Neural cell (in vitro differentiated cells): ENCODE data around the gene C16orf54. TPM values are rescaled to one million over a fixed set of nuclear protein-coding genes. Genes with fewer than 3 reads are reported as not detected.

Experiments used
- H2AFZ ChIP-seq: fragments of 200-600, 300-800 bp; sonication (generic), shearing (Covaris generic); 2 replicates; pipeline ENCODE4 v1.6.0; 2014; ENCODE audit warnings: low read depth, mild to moderate bottlenecking, antibody characterized with exemption, low read length, moderate library complexity
- H3F3A ChIP-seq: fragments of 200-600 bp; shearing (Covaris generic); 2 replicates; pipeline ENCODE4 v1.6.1; 2016; ENCODE audit warnings: mild to moderate bottlenecking, moderate library complexity, mixed read lengths, antibody characterized with exemption, low read length; ENCODE audit not compliant: insufficient read depth, poor library complexity, severe bottlenecking
- H3K27ac ChIP-seq: fragments of 200-600, 300-800 bp; sonication (generic), shearing (Covaris generic); 2 replicates; pipeline ENCODE4 v1.5.1; 2014; ENCODE audit warnings: mild to moderate bottlenecking, low read length, moderate library complexity
- H3K27me3 ChIP-seq: fragments of 300-800, 200-600 bp; sonication (generic), shearing (Covaris generic); 2 replicates; pipeline ENCODE4 v1.6.0; 2014; ENCODE audit warnings: mild to moderate bottlenecking, low read depth, low read length, moderate library complexity; ENCODE audit not compliant: insufficient read depth
- H3K36me3 ChIP-seq: fragments of 300-800, 200-600 bp; sonication (generic), shearing (Covaris generic); 2 replicates; pipeline ENCODE4 v1.5.1; 2014; ENCODE audit warnings: mild to moderate bottlenecking, antibody characterized with exemption, low read length, moderate library complexity; ENCODE audit not compliant: insufficient read depth
- H3K4me2 ChIP-seq: fragments of 300-800, 200-600 bp; sonication (generic), shearing (Covaris generic); 2 replicates; pipeline ENCODE4 v1.6.0; 2014; ENCODE audit warnings: mild to moderate bottlenecking, low read length
- H3K4me3 ChIP-seq: fragments of 300-800, 200-600 bp; sonication (generic), shearing (Covaris generic); 2 replicates; pipeline ENCODE4 v1.5.1; 2014; ENCODE audit warnings: mild to moderate bottlenecking, low read length, moderate library complexity
- H3K79me2 ChIP-seq: fragments of 200-600 bp; shearing (Covaris generic); replicated peaks from 2 replicates; pipeline ENCODE4 v1.6.0; 2014; ENCODE audit warnings: mild to moderate bottlenecking, low read length, moderate library complexity; ENCODE audit not compliant: insufficient read depth
- H3K9ac ChIP-seq: fragments of 300-800, 200-600 bp; sonication (generic), shearing (Covaris generic); 2 replicates; pipeline ENCODE4 v1.6.1; 2016; ENCODE audit warnings: mild to moderate bottlenecking, low read length, mixed read lengths
- H3K9me2 ChIP-seq: fragments of 200-600 bp; shearing (Covaris generic); 2 replicates; pipeline ENCODE4 v1.6.1; 2016; ENCODE audit warnings: mild to moderate bottlenecking, low read length, mixed read lengths; ENCODE audit not compliant: insufficient read depth
- H3K9me3 ChIP-seq: fragments of 200-600, 300-800 bp; sonication (generic), shearing (Covaris generic); 2 replicates; pipeline ENCODE4 v1.6.1; 2016; ENCODE audit warnings: mild to moderate bottlenecking, mixed run types, low read length, moderate library complexity, mixed read lengths
- H4K20me1 ChIP-seq: fragments of 200-600 bp; shearing (Covaris generic); 2 replicates; pipeline ENCODE4 v1.6.1; 2016; ENCODE audit warnings: mild to moderate bottlenecking, mixed run types; ENCODE audit not compliant: insufficient read depth
- EP300 ChIP-seq: fragments of 450-650 bp; conservative IDR thresholded peaks from 2 replicates; pipeline ENCODE4 v1.6.1; 2014; ENCODE audit warnings: antibody characterized with exemption, mild to moderate bottlenecking, moderate library complexity; ENCODE audit not compliant: poor library complexity, severe bottlenecking
- EZH2 ChIP-seq: fragments of 200-600, 300-800 bp; shearing (Covaris generic), sonication (generic); IDR thresholded peaks from 2 replicates; pipeline ENCODE4 v1.6.1; 2014; ENCODE audit warnings: antibody characterized with exemption, low read length, borderline replicate concordance, mild to moderate bottlenecking; ENCODE audit not compliant: insufficient read depth, poor library complexity, severe bottlenecking
- MXI1 ChIP-seq: fragments of 450-650 bp; conservative IDR thresholded peaks from 2 replicates; pipeline ENCODE4 v1.6.1; 2014; ENCODE audit warnings: antibody characterized with exemption, mild to moderate bottlenecking; ENCODE audit not compliant: poor library complexity, severe bottlenecking
- POLR2AphosphoS5 ChIP-seq: IDR thresholded peaks from 2 replicates; pipeline ENCODE4 v1.6.1; 2012
- RAD21 ChIP-seq: fragments of 450-650 bp; conservative IDR thresholded peaks from 2 replicates; pipeline ENCODE4 v1.6.1; 2014; ENCODE audit warnings: antibody characterized with exemption, mild to moderate bottlenecking, moderate library complexity
- SMC3 ChIP-seq: fragments of 450-650 bp; conservative IDR thresholded peaks from 2 replicates; pipeline ENCODE4 v1.6.1; 2014; ENCODE audit warnings: antibody characterized with exemption, mild to moderate bottlenecking, moderate library complexity; ENCODE audit not compliant: poor library complexity
- TAF1 ChIP-seq: IDR thresholded peaks from 2 replicates; pipeline ENCODE4 v1.6.1; 2012; ENCODE audit warnings: low read depth
- polyA plus RNA-seq: library from polyadenylated mRNA; depleted of rRNA; stranded (reverse); fragments of >200 nt; gene quantifications from 2 replicates; pipeline ENCODE4 v1.2.3, GENCODE V29; 2014
- TF ChIP-seq, protein P1 (sequence below): IDR thresholded peaks from 2 replicates; pipeline ENCODE4 v1.6.1; 2012; ENCODE audit warnings: borderline replicate concordance
- TF ChIP-seq, protein P2 (sequence below): fragments of 450-650 bp; IDR thresholded peaks from 2 replicates; pipeline ENCODE4 v1.5.1; 2014; ENCODE audit warnings: antibody characterized with exemption, mild to moderate bottlenecking, moderate library complexity; ENCODE audit not compliant: poor library complexity, severe bottlenecking

The C16orf54 gene
- polyA plus RNA-seq, 1 donor from 2014 or later: not detected

DNA sequence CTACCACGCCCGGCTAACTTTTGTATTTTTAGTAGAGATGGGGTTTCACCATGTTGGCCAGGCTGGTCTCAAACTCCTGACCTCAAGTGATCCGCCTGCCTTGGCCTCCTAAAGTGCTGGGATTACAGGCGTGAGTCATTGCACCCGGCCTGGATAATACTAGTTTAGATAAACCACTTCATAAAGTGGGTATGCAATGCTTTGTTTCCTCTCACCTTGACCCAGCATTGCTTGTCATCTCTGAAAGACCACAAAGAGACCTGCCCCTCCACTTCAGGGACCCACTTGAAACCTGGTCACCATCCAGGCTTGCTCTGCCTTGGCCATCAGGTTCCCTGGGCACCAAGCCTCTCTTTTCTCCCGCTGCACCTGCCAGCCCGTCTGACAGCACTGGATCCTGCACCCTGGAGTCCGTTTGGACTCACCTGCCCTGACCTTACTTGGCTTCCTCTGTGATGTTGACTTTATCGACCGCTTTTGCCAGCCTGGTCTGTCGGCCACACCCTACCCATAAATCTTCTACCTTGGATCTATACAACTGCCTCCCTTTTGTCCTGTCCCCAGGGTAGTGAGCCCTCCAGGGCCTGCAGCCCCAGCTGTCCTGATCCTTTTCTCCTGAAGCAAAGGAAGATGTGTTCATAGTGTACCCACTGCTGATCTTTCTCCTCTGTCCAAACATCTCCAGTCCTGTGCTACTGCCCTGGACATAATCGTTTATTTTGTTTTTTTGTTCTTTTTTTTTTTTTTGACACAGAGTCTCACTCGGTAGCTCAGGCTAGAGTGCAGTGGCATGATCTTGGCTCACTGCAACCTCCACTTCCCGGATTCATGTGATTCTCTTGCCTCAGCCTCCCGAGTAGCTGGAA is 19.6 kb upstream of the C16orf54 start:
- Histone ChIP-seq H3K9me3 (no peaks in the 10 kb centered on the region), H3K9ac (no peak overlapping the region), H3K79me2 (no peaks in the 10 kb centered on the region), H3K27ac (no peak overlapping the region), H2AFZ (no peak overlapping the region), H4K20me1 (no peaks in the 10 kb centered on the region), H3K9me2 (no peaks in the 10 kb centered on the region), H3K27me3 (no peaks in the 10 kb centered on the region), H3F3A (no peaks in the 10 kb centered on the region), H3K4me3 (no peak overlapping the region), H3K4me2 (no peak overlapping the region), H3K36me3 (no peaks in the 10 kb centered on the region)
- TF ChIP-seq TAF1: no peak
- no peak for TF ChIP-seq EZH2
- no peak for TF ChIP-seq POLR2AphosphoS5
- TF ChIP-seq, protein P1, sequence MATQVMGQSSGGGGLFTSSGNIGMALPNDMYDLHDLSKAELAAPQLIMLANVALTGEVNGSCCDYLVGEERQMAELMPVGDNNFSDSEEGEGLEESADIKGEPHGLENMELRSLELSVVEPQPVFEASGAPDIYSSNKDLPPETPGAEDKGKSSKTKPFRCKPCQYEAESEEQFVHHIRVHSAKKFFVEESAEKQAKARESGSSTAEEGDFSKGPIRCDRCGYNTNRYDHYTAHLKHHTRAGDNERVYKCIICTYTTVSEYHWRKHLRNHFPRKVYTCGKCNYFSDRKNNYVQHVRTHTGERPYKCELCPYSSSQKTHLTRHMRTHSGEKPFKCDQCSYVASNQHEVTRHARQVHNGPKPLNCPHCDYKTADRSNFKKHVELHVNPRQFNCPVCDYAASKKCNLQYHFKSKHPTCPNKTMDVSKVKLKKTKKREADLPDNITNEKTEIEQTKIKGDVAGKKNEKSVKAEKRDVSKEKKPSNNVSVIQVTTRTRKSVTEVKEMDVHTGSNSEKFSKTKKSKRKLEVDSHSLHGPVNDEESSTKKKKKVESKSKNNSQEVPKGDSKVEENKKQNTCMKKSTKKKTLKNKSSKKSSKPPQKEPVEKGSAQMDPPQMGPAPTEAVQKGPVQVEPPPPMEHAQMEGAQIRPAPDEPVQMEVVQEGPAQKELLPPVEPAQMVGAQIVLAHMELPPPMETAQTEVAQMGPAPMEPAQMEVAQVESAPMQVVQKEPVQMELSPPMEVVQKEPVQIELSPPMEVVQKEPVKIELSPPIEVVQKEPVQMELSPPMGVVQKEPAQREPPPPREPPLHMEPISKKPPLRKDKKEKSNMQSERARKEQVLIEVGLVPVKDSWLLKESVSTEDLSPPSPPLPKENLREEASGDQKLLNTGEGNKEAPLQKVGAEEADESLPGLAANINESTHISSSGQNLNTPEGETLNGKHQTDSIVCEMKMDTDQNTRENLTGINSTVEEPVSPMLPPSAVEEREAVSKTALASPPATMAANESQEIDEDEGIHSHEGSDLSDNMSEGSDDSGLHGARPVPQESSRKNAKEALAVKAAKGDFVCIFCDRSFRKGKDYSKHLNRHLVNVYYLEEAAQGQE: no peak
- TF ChIP-seq, protein P2, sequence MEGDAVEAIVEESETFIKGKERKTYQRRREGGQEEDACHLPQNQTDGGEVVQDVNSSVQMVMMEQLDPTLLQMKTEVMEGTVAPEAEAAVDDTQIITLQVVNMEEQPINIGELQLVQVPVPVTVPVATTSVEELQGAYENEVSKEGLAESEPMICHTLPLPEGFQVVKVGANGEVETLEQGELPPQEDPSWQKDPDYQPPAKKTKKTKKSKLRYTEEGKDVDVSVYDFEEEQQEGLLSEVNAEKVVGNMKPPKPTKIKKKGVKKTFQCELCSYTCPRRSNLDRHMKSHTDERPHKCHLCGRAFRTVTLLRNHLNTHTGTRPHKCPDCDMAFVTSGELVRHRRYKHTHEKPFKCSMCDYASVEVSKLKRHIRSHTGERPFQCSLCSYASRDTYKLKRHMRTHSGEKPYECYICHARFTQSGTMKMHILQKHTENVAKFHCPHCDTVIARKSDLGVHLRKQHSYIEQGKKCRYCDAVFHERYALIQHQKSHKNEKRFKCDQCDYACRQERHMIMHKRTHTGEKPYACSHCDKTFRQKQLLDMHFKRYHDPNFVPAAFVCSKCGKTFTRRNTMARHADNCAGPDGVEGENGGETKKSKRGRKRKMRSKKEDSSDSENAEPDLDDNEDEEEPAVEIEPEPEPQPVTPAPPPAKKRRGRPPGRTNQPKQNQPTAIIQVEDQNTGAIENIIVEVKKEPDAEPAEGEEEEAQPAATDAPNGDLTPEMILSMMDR: no peak

DNA sequence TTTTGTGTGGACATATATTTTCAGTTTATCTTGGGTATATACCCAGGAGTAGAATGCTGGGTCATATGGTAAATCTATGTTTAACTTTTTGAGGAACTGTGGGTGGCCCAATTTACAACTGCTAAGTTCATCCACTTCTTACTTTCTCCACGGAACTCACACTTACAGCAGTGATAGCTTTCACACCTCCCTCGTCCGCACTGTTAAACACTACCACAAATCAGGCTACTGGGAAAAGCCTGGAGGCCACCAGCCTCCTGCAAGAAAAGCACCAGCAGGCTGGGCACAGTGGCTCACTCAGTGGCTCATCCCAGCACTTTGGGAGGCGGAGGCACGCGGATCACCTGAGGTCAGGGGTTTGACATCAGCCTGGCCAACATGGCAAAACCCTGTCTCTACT is 17.5 kb upstream of the C16orf54 start:
- Histone ChIP-seq H3K9ac (no peak overlapping the region), H3K4me2 (no peak overlapping the region), H3K27ac (no peak overlapping the region), H4K20me1 (no peaks in the 10 kb centered on the region), H3K9me3 (no peaks in the 10 kb centered on the region), H2AFZ (no peak overlapping the region), H3K36me3 (no peaks in the 10 kb centered on the region), H3K4me3 (no peak overlapping the region), H3K79me2 (no peaks in the 10 kb centered on the region), H3K27me3 (no peaks in the 10 kb centered on the region), H3F3A (no peaks in the 10 kb centered on the region), H3K9me2 (no peaks in the 10 kb centered on the region)
- TF ChIP-seq EP300 (no peak), SMC3 (no peak), MXI1 (no peak), POLR2AphosphoS5 (no peak), RAD21 (no peak), EZH2 (no peak), TAF1 (no peak)
- TF ChIP-seq, protein P2: no peak
- TF ChIP-seq, protein P1: no peak
